NCI-H187 (cell line): ENCODE data around the gene POLR3G.

ENCODE experiments used
- DNase-seq, 2 experiments: peaks; one replicate each; lab custom pipeline; 2025; lab: John Stamatoyannopoulos, UW

The POLR3G gene, protein sequence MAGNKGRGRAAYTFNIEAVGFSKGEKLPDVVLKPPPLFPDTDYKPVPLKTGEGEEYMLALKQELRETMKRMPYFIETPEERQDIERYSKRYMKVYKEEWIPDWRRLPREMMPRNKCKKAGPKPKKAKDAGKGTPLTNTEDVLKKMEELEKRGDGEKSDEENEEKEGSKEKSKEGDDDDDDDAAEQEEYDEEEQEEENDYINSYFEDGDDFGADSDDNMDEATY

DNA sequence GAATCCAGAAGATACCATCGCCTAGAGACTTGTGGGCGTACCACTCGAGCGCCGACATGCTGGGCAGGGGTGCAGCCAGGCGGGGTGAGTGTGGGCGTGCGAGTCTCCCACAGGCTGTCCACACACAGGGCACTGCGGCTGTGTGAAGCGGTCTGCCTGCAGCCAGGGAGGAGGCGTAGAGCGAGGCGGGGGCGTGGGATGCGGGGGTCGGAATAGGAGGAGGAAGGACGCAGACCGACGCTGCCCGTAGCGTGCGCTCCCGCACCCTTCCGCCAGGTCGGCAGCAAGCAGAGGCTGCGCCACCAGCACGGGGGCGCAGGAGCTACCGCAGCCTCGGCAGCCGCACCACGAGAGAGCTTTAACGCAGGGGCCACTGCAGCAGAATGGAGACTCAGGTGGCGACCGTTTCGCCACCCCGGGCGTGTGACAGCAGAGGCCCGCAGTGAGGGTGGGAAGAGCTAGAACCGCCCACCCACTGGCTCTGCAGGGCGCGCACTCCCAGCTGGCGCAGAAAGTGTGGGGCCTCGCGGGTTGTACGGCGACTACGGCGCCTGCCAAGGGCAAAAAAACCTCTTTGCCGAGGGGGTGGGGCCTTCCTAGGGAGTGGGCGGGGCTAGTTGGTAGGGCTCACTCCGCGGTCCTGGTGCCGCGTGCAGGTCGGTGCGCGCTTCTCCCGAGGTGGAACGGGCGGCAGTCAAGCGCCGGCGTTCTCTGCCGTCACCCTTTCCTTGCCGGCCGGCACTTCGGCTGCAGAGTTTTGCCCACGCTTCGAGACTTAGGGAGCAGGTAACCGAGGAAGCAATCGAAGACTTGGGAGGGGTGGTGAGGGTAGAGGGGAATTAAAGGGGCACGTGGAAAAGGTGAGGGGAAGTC is at the start of gene POLR3G, which contains the start of gene MBLAC2:
Gene POLR3G (plus strand): TSS at position 630 of the 873 bp plus-strand sequence. CDS start 10,704 bp downstream, outside the sequence.
Gene MBLAC2 (minus strand): TSS at position 537 of the 873 bp plus-strand sequence. CDS start 479 bp downstream, at position 58.
- DNase-seq: peak; percentile 78 to 91

DNA sequence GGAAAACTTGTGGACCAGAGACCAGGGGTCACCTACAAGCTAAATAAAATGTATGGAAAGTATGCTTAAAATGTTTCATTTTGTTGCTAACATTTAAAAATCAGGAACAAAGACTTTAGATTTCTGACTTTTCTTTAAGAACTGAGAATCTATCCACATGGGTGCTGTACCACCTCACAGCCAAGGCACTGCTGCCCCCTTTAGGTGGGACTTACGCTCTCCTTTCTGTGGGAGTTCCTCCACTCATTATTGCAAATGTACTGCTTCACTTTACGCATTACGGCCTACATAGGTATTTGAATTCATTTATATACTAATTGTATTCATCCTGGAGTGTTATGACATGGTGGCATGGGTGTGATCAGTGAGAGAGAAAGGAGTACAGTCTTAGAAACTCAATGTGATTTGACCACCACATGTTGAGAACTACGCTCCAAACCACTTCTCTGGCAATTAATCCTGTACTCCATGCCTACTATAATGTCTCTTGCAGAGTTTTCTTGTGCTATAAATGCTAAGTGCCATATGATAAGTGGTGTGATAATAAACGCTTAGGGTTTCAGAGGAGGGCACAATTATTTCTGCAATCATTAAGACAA is 40.4 kb upstream of the POLR3G start:
- no peak for DNase-seq

DNA sequence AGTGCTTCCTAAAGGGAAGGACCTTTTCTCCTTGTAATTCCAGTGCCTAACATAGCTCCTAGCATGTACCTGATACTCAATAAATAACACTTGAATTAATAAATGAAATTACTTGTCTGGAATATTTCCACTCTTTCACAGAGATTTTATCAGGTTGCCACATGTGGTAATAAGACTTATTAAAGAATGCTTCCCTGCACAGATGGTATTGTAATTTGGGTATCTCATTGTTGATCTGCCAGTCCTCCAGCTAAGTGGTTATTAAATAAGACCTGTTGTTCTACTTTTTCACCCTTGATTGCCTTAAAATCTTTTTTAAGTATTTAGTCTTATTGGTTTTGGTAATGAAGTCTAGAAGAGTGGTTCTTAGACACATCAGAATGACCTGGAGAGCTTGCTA is 37.0 kb upstream of the POLR3G start:
- DNase-seq: no peak

DNA sequence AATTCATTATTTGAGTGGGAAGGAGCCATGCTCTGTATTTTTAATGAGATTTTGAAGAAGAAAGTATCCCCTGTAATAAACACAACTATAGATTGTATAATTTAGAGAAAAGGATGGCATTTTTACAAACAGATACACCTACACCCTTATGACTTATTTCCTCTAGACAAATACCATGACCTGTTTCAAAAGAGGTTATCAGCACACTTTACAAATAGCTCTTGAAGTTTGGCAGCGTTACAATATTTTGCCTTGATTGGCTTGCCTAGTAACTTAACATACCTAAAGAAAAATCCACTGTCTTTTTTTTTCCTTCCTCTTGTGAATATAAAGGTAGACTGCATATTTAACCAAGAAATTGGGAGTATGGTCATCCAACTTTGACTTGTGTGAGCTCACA is 36.6 kb upstream of the POLR3G start:
- no peak for DNase-seq

DNA sequence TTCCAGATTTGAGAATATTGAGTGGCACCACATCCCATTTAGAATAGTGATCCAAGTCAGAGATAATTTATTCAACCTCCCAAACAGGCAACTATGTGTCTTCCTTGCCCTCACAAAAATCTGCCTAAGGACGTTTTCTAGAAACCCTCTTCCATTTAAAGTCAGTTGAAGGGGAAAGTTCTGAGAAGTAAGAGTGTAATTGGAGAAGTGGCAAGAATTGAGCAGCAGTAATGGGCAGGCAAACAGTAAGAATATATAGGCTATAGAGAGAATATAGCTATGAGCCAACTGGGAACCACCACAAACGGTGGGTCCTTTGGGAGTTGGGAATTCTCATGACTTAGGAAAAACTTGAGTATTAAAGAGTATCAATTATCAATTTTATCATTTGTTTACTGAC is 34.0 kb upstream of the POLR3G start:
- DNase-seq: no peak

DNA sequence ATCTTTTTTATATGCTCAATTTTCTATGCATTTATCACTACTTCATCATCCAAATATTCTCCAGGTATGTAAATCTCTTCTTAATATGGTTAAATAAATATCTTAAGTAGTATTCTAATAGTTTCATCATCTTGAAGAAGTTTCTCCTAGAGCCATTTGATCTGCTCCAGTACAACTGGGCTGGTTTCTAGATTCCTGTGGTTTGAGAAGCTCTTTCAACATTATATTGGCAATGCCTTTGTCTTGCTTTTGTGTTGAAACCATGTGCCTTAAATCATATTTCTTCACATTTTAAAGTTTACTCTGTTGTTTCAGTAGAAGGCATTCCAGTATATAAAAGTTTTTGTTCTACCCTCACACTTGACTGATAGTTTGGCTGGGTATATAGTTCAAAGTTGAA is 27.7 kb upstream of the POLR3G start:
- no peak for DNase-seq

DNA sequence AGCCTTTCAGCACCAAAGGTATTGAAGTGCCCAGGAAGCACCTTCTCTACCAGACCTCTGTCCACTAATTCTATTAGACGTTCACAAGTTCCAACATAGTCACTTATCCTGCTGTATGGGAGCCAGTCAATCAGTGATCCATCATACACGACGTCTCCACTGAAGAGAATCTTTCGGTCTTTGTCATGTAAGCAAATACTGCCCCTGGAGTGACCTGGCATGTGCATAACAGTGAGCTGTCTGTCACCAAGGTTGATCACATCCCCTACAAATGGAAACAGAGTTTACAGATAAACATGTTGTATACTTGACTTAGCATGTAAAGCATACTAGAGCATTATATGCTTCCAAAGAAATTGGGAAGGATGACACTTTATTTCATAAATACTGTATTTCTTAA is 13.4 kb upstream of the POLR3G start:
- DNase-seq: no peak

DNA sequence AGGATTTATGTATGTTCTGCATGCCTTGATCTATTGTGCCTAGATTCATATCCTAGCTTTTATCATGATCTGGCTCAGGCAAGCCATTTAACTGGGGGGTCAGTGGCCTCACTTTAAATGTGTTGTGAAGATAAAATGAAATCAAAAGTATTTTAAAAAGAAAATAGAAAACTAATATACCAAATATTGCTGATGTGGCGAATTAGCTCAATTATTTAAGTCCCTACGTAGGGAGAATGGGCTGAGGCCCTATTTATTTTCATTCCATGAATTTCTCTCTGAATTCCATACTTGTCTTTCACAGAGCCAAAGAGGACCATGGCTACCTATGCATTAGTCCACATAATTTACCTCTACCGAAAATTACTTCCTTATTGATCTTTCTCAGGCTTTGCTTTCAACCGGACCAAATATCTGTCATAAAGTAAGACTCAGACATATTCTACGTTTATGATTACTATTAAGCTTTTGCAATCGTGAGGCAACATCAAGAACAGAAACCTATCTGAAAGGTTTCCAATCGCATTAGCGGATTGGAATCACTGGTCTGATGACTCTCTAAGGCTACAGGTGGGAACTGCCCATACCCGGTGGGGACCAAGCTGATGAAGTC is 1.8 kb upstream of the POLR3G start:
- DNase-seq: no peak

DNA sequence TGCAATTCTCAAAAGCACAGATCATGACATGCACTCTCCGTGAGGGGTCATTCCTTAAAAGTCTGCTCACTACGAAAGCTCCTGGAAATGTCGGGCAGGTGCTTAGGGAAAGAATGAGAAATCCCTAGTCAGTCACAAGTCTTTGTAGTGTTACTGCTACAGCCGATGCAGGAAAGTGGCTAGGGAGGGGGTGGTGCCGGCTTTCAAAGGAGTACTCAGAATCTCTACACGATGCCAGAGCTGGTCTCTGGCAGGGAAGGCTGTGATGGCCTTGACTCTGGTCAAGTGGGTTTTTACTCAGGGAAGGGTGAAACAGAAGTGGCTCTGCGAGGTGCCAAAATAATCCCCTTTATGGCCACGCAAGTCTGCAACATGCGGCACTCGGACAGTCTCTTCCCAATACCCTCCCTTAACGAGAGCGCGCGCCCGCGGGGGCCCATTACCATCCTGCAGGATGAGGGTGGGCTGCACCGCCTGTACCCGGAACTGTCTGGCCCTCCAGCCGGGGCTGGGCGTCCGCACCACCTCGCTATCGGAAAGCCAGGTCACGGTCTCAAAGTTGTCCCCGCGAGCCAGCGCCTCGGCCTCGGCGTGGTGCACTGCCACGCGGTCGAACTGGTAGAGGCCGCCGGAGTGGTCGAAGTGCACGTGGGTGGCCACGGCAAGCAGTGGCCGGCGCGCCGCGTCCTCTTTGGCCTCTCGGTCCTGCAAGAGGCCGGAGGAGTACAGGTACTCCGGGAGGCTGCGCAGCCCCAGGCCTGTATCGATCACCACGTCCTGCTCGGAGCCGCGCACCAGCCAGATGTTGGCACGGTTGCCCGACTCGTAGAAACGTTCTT is 1.0 kb upstream of the POLR3G start:
- peak in 1 of 2 experiments; percentile 72 for DNase-seq

DNA sequence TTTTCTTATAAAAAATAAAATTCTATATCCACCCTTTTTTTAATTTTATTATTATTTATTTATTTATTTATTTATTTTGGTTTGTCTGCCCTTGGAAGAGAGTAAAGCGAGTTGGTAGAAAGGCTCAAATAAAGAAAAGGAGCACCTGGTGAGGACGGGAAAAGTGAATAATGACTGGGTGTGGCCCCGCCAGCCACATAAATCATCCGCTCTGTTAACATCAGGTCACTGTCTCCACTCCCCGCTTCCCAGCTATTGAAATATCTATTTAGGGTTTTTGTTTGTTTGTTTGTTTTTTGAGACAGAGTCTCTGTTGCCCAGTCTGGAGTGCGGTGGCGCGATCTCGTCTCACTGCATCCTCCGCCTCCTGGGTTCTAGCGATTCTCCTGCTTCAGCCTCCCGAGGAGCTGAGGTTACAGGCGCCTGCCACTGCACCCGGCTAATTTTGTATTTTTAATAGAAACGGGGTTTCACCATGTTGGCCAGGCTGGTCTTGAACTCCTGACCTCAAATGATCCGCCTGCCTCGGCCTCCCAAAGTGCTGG is 844 bp downstream of the POLR3G start:
- DNase-seq: peak in 1 of 2 experiments; percentile 1

DNA sequence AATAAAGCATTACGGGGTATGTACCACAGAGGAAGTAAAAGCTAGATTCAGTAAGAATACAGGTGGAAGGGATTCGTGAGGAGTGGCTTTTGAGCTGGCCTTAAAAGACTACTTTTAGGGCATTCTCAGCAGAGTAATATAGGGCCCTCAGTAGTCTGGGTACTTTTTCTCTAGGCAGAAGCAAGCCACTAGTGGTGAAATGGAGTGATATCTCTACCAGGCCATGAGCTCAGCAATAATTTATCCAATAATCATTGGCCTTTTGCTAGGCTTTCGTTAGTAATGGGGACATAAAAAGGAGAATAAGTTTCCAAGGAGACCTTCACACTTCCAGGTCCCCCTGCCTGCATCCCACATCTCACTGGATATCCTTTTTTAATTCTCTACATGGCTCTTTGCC is 1.7 kb downstream of the POLR3G start:
- DNase-seq: no peak

DNA sequence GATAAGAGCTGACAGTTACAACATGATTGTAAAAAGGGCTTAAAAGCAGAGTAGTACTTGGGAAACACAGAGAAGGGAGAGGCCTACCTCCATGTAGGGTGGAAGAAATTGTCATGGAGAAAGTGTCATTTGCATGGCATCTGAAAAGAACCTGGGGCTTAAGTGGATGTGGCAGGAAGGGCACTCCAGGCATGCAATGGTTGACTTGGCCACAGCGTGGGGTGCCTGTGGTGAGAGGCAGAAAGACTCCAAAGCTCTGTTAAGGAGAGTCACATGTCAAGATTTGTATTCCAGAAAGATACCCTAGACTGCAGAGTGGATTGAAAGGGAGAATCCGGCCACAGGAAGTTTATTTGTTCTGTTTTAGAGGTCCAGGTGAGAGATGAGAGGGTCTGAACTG is 2.4 kb downstream of the POLR3G start:
- peak; percentile 43 to 66 for DNase-seq

DNA sequence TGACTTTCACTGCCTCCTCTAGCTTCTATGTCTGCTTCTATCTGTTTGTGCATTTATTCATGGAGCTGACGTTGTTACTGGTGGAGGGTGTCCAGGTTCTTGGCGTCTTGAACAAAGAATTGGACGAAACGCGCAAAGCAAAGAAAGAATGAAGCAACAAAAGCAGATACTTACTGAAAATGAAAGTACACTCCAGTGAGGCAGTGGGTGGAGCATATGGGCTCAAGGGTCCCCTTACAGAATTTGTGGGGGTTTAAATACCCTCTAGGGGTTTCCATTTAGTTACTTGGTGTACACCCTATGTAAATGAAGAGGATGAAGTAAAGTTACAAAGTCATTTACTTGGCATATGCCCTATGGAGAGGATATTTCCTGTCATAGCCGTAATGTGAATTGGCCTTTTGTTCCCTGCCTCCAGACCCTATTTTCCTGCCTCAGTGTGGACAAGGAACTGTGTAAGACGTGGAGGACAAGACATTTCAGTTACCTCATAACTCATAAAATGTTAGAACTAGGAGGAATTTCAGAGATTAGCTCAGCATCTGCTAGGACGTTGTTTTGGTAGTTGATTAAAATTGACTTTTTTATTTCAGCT is 3.1 kb downstream of the POLR3G start:
- DNase-seq: no peak

DNA sequence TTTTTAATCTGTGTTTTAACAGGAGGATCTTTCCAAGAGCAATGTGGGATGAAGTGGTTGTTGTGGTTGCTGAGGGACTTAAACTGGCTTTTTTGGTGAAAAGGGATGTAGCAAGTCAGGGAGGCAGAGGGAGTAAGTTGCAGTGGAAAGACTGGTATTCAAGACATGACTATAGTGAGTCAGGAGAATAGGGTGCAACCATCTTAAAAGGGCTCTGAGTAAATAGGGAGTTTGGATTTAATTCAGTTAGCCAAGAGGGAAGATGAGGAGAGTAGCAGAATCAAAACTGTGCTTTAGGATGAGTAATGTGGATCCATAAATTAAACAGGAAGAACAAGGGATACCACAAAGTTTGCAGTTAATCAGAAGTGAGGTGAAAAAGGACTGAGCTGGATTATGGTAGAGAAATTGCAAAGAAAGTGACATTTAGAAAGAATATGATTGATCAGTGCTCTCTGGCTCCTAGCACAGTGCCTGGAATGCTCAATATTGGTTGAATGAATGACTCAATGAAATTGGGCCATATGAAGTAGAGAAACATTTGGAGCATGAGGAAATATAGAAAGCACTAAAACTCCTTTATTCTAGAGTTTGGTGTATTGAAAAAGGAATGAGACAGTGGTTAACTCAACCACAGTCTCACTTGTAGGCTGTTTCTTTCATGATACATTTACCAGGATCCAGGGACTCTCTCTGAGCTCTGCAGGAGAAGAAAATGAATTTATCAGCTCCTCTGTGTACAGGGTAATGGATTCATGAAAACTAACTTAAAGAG is 5.1 kb downstream of the POLR3G start:
- DNase-seq: no peak

DNA sequence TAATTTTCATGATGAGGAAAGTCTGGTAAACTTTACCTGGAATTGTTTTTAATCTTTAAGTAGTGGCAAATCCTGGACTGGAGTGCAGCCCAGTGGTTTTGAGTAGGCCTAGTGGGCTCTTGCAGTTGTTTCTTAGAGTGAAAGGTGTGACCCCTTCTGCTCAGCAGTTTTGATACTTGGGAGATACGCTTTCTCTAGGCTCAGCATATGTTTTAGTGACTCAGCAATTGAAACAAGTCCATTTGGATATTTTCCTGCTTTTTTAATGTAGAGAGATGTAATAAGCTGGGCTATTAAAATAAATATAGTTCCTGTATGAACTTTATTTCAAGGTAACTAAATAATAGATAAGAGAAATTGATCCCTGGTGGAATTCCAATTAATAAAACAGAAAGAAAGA is 6.0 kb downstream of the POLR3G start:
- DNase-seq: no peak

DNA sequence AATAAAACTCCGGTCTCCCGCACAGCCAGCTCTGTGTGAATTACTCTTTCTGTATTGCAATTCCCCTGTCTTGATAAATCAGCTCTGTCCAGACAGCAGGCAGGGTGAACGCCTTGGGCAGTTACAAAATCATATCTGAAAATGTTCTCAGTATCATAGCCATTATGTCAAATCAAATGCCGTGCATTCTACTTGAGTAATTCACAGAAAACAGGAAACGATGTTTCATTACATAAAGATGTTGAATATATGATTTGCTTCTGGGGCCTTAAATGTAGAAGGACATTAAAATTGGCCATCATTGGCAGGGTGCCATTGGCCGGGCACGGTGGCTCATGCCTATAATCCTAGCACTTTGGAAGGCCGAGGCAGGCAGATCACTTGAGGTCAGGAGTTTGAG is 8.5 kb downstream of the POLR3G start:
- no peak for DNase-seq

DNA sequence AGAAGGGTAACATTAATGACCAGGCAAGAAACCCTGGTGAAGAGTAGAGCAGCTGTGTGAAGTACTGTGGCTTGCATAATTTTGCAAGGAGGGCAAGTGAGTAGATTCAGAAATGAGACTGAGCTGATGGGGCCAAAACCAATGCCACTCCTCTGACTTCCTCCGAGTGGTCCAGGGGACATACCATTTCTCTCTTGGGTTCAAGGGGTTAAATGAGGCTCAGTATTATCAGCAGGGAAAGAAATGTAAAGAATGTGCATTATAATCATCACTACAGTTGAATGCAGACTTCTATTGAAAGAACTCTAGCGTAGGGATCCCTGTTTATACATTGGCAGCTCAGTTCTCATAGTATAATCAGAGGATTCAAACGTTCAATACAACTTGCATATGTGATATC is 9.9 kb downstream of the POLR3G start:
- DNase-seq: no peak

DNA sequence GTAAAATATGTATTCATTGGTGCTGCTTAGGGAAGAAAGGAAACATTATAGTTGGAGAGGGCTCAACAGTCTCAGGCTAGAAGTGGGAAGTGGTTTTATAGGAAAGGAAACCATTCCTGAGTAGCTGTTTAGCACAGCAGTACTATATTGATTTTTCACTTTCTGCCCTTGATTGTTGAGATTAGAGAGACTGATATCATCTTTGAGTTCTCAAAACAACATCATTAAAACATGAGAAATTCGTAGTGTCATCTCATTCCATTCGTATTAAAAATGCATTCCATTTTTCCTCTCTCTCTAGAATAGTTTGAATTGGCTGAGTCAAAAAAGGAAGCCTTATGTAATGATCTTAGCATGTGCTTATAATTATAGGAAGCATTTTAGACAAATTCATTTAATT is 14.1 kb downstream of the POLR3G start:
- DNase-seq: no peak

DNA sequence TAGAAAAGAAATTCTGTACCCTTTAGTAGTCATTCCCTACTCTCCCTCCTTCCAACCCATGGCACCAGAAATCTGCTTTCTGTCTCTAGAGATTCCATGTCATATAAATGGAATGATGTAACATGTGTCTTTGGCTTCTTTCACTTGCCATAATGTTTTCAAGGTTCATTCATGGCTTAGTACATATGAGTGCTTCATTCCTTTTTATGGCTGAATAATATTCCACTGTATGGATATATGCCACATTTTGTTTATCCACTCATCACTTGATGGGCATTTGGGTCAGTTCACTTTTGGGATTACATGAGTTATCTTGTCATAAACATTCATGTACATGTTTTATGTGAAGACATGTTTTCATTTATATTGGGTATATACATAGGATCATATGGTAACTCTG is 19.4 kb downstream of the POLR3G start:
- no peak for DNase-seq

DNA sequence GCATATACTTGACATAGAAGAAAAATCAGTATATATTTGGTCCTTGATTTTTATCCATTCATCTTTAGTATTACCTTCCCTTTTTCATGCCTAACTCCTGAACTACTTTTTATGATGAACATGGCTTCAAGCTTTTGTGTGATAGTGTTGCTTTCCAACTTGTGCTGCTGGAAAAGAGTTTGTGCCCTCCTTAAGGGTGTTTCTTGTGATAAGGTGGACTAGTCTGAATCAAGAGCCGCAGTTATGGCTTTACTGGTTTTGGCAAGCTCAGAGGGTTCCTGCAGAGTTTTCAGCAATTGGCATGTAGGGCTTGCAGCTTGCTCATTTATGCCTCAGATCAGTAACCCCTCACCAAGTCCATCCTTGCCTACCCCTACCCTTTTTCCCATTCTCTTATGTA is 20.5 kb downstream of the POLR3G start:
- no peak for DNase-seq
